Heart left ventricle (tissue), 16 donors: ENCODE measurements around the gene SLC9A9. TPM values are rescaled to one million over a fixed set of nuclear protein-coding genes. Genes with fewer than 3 reads are reported as not detected.

ENCODE experiments used
- ATAC-seq, 4 donors: fragments of 200-7000 bp; cut with Tn5 transposase; one replicate each; pipeline ENCODE4 v1.9.1; 2020 to 2022; ENCODE audit warnings: moderate library complexity in 4 of 4, mild to moderate bottlenecking in 3 of 4, moderate number of reproducible peaks in 1 of 4
- DNase-seq, 5 donors: peaks; one replicate each; pipeline ENCODE4 v3.0.0-alpha.2; 2020
- H3K27ac ChIP-seq, 12 donors: fragments of 200-600 bp; sonication (generic) in 4 of 12; one replicate each; pipeline versions ENCODE4 v1.5.0 to v1.8.0; 2016 to 2022; ENCODE audit warnings: mild to moderate bottlenecking in 2 of 12
- H3K27me3 ChIP-seq, 9 donors: fragments of 200-600 bp; sonication (generic) in 2 of 9; one replicate each; pipeline versions ENCODE4 v1.5.1 to v1.8.0; 2016 to 2022; ENCODE audit warnings: mild to moderate bottlenecking in 3 of 9
- H3K36me3 ChIP-seq, 9 donors: fragments of 200-600 bp; sonication (generic) in 2 of 9; one replicate each; pipeline versions ENCODE4 v1.5.0 to v1.8.0; 2018 to 2022; ENCODE audit warnings: mild to moderate bottlenecking in 2 of 9
- H3K4me1 ChIP-seq, 12 donors: fragments of 200-600 bp; sonication (generic) in 4 of 12; one replicate each; pipeline versions ENCODE4 v1.5.0 to v1.8.0; 2016 to 2022; ENCODE audit warnings: mild to moderate bottlenecking in 3 of 12
- H3K4me3 ChIP-seq, 12 donors: fragments of 200-600 bp; sonication (generic) in 4 of 12; one replicate each; pipeline versions ENCODE4 v1.5.0 to v1.8.0; 2017 to 2022; ENCODE audit warnings: mild to moderate bottlenecking in 9 of 12, moderate library complexity in 4 of 12
- H3K9me3 ChIP-seq, 12 donors: fragments of 200-600 bp; sonication (generic) in 4 of 12; one replicate each; pipeline versions ENCODE4 v1.5.0 to v1.8.0; 2016 to 2022; ENCODE audit warnings: mild to moderate bottlenecking in 1 of 12
- POLR2A ChIP-seq, 2 donors: fragments of 450-650 bp; IDR thresholded peaks; one replicate each; pipeline ENCODE4 v1.6.1; 2017; ENCODE audit warnings: antibody characterized with exemption in 2 of 2, mild to moderate bottlenecking in 2 of 2, moderate library complexity in 2 of 2
- WGBS, 4 donors: extraction: QIAGEN DNeasy Blood & Tissue Kit in 2 of 4; methylation state at CpG; one replicate each; pipeline versions ENCODE4 v1.1.5 to v1.1.7; 2013 to 2018; 5-methylcytosine and 5-hydroxymethylcytosine counted together
- intact Hi-C, 10 donors: fragments of 100-400 bp; cut with DNase I; formaldehyde crosslinking; loops; one replicate each; pipeline versions ENCODE4 v1.11.1 to v1.14.2; 2022
- polyA plus RNA-seq, 2 donors: library from polyadenylated mRNA; stranded (reverse); fragments of 200-250 nt; gene quantifications; one replicate each; pipeline ENCODE4 v1.2.3, GENCODE V29; 2013
- total RNA-seq, 9 donors: library from RNA; depleted of rRNA in 2 of 9; stranded (reverse); fragments of >200 nt in 2 of 9; fragmentation: NEBNext Ultra II Directional in 3 of 9; extraction: Animal tissue kit (Norgen Biotek cat#: 25700) in 3 of 9; gene quantifications; one replicate each; pipeline versions ENCODE4 v1.1.0 to v1.2.4, GENCODE V29; 2016 to 2023
- TF ChIP-seq, protein P1 (sequence below), 12 donors: fragments of 200-600 bp; sonication (generic) in 4 of 12; IDR thresholded peaks; one replicate each; pipeline versions ENCODE4 v1.5.0 to v1.8.0; 2018 to 2022; ENCODE audit warnings: antibody characterized with exemption in 12 of 12, mild to moderate bottlenecking in 5 of 12
- donor health status: ischemic (EF 13 %, LVEDD 7.1; RV severe dilation, severe dysfunction).
- donor health status: healthy with polysubstance abuse.
- donor health status: DM: no; HTN: yes; CAD: no.
- donor health status: DM: no; HTN: no; CAD: no.
- donor health status: ischemic (EF 25% LVEDD 6.9; RV normal size, moderate dysfunction).
- donor health status: ischemic (EF 25% LVEDD 5.7; RV mildly dilated, moderate dysfunction).
- donor health status: healthy.
- donor health status: DM: yes; HTN: yes; CAD: no.
- donor health status: ischemic (EF 35%, LVEDD 5.7; RV mildly dilated, moderate dysfunction).
- donor health status: nonischemic (EF 11% LVEDD 7.7; RV severe dilation, severe dysfunction).
- donor health status: DM: yes; HTN: yes; CAD: no.
- donor health status: PGD.
- donor health status: ischemic (EF 29% LVEDD 5.4; RV normal size, mild dysfunction).
- donor health status: nonischemic (EF 23%, LVEDD 6.1; RV moderate dilation, normal function).

Gene SLC9A9
- total and polyA plus RNA-seq, 11 donors: 0.76 to 17.5 (median 3.3) TPM

DNA sequence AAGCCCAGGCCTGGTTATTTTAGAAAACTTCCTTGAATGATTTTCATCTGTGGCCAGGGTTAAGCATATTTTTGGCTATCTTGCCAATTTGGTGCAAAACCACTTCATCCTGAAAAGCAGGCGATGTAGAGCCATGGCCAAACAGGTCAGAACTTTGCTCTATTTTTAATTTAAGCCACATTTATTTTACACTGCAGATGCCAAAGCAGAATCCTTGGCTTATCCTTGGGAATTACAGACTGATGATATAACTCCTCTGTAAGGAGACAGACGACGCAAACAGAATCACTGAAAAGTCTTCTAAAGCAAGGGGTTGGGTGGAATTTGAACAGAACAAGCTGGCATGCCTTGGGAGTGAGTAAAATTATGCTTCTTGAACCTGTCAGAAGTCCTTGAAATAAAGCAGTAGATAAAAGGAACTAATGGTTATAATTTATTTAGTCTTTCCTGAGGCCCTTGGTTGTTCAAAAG lies 606.8 kb downstream of the SLC9A9 start:
- WGBS, 4 donors: 74 to 82% (median 77%) methylated on average over 3 of the region's 3 CpGs
- H3K27ac ChIP-seq: no peak overlapping the region

DNA sequence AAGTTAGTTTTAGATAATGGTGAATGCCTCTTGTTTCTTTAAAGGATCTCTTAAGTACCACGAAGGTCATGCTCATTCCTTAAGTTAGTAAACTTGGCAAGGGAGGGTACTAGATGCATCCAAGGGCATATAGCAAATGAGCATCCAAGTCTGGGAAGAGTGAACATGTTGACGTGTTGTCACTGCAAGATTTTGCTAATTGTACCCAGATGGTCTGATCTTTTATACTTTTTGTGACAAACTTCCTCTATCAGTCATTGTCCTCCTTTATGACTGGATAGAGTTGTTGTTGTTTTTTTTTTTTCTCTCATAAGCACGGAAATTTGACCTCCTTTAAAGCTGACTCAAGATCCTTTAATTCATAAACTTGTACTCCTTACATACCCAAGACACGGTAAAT lies 607.4 kb downstream of the SLC9A9 start:
- DNase-seq: no peak
- H3K27me3 ChIP-seq: no peaks in the 10 kb centered on the region
- H3K36me3 ChIP-seq: no peaks in the 10 kb centered on the region
- WGBS, 4 donors: 59 to 81% (median 71%) methylated on average over 4 of the region's 4 CpGs
- peaks cover 0 to 6% (median 0%) of the 10 kb centered on the region in 12 donors for H3K9me3 ChIP-seq
- intact Hi-C loops: no loop called here
- ATAC-seq: no peak
- H3K4me3 ChIP-seq: no peak overlapping the region
- no peaks in the 10 kb centered on the region for H3K4me1 ChIP-seq
- H3K27ac ChIP-seq: no peak overlapping the region
- TF ChIP-seq POLR2A (IDR thresholded peaks at IDR 0.05): no peak
- TF ChIP-seq, protein P1, sequence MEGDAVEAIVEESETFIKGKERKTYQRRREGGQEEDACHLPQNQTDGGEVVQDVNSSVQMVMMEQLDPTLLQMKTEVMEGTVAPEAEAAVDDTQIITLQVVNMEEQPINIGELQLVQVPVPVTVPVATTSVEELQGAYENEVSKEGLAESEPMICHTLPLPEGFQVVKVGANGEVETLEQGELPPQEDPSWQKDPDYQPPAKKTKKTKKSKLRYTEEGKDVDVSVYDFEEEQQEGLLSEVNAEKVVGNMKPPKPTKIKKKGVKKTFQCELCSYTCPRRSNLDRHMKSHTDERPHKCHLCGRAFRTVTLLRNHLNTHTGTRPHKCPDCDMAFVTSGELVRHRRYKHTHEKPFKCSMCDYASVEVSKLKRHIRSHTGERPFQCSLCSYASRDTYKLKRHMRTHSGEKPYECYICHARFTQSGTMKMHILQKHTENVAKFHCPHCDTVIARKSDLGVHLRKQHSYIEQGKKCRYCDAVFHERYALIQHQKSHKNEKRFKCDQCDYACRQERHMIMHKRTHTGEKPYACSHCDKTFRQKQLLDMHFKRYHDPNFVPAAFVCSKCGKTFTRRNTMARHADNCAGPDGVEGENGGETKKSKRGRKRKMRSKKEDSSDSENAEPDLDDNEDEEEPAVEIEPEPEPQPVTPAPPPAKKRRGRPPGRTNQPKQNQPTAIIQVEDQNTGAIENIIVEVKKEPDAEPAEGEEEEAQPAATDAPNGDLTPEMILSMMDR (IDR thresholded peaks at IDR 0.05): no peak

More for the DNA sequence above, 606.8 kb downstream of the SLC9A9 start:
- ATAC-seq: peak in 2 of 4 donors; percentile 42 to 49
- no peak for TF ChIP-seq POLR2A (IDR thresholded peaks at IDR 0.05)
- TF ChIP-seq, protein P1 (IDR thresholded peaks at IDR 0.05): no peak
- H3K4me1 ChIP-seq: no peaks in the 10 kb centered on the region
- H3K4me3 ChIP-seq: no peak overlapping the region
- H3K9me3 ChIP-seq: peaks cover 0 to 6% (median 0%) of the 10 kb centered on the region in 12 donors
- no peaks in the 10 kb centered on the region for H3K27me3 ChIP-seq
- no peaks in the 10 kb centered on the region for H3K36me3 ChIP-seq
- DNase-seq: no peak
- intact Hi-C loops: no loop called here

DNA sequence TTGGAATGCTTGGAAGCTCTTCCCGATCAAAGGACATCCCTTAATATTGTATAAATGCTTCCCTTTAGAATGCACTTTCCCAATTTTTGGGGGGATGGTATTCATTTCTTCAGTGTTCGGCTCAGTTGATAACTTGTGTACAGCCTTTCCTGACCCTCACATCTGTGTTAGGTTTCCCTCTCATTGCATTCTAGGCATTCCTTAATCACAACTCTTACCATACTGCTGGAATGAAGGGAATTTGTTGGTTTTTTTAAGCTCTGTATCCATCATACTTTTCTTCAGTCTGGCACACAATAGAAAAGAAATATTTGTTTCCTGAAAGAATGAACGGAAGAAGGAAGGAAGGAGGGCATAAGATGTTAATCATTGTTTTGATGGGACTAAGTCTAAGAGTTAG lies 609.2 kb downstream of the SLC9A9 start:
- ATAC-seq (no peak), DNase-seq (no peak)
- intact Hi-C loops: no loop called here
- no peaks in the 10 kb centered on the region for H3K27me3 ChIP-seq
- no peaks in the 10 kb centered on the region for H3K4me1 ChIP-seq
- no peaks in the 10 kb centered on the region for H3K36me3 ChIP-seq
- WGBS, 4 donors: 53 to 90% (median 73%) methylated on average over 3 of the region's 3 CpGs
- no peak overlapping the region for H3K27ac ChIP-seq
- no peak overlapping the region for H3K4me3 ChIP-seq
- peaks cover 0 to 6% (median 0%) of the 10 kb centered on the region in 12 donors for H3K9me3 ChIP-seq
- no peak for TF ChIP-seq POLR2A (IDR thresholded peaks at IDR 0.05)
- TF ChIP-seq, protein P1 (IDR thresholded peaks at IDR 0.05): no peak

DNA sequence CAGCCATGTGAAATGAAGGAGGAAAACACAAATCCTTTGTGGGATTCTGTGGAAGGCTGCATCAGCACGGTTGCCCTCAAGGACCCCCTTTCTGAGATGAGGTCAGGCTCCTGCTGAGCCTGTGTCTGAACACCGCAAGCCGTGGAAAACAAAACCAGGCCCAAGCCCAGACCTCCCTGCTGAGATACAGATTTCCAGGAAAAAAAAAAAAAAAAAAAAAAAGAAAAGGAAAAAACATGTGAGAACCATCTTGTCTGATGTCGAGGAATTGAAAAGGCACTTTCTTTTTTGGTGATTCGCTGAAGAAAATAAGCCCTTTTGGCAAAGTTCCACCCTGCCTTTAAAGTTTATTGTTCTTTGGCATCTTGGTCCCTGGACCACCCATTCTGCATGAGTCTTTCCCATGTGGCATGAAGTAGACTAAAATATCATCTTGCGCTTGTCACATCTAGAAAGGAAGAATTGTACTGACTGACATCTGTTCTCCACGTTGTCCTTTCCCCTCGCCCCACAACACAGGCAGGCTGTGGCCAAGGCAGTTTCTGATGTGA lies 611.1 kb downstream of the SLC9A9 start:
- H3K4me1 ChIP-seq: no peaks in the 10 kb centered on the region
- TF ChIP-seq POLR2A (IDR thresholded peaks at IDR 0.05): no peak
- TF ChIP-seq, protein P1 (IDR thresholded peaks at IDR 0.05): no peak

More for the DNA sequence above, 611.1 kb downstream of the SLC9A9 start:
- no peak for DNase-seq
- H3K27me3 ChIP-seq: no peaks in the 10 kb centered on the region
- whole genome bisulfite sequencing, 4 donors: 59 to 73% (median 63%) methylated on average over 8 of the region's 8 CpGs
- H3K27ac ChIP-seq: no peak overlapping the region
- ATAC-seq: no peak
- no peak overlapping the region for H3K4me3 ChIP-seq
- intact Hi-C loops: no loop called here
- H3K9me3 ChIP-seq: peaks cover 0 to 6% (median 0%) of the 10 kb centered on the region in 12 donors
- H3K36me3 ChIP-seq: no peaks in the 10 kb centered on the region
